HG02642 (cell line): Measurements from ENCODE around the gene RWDD2A.

ENCODE experiments used
- ATAC-seq: cut with Tn5 transposase; IDR thresholded peaks from one replicate; pipeline ENCODE4 v1.9.1; 2021; ENCODE audit warnings: mild to moderate bottlenecking; ENCODE audit not compliant: unreplicated experiment, poor library complexity

Gene RWDD2A

DNA sequence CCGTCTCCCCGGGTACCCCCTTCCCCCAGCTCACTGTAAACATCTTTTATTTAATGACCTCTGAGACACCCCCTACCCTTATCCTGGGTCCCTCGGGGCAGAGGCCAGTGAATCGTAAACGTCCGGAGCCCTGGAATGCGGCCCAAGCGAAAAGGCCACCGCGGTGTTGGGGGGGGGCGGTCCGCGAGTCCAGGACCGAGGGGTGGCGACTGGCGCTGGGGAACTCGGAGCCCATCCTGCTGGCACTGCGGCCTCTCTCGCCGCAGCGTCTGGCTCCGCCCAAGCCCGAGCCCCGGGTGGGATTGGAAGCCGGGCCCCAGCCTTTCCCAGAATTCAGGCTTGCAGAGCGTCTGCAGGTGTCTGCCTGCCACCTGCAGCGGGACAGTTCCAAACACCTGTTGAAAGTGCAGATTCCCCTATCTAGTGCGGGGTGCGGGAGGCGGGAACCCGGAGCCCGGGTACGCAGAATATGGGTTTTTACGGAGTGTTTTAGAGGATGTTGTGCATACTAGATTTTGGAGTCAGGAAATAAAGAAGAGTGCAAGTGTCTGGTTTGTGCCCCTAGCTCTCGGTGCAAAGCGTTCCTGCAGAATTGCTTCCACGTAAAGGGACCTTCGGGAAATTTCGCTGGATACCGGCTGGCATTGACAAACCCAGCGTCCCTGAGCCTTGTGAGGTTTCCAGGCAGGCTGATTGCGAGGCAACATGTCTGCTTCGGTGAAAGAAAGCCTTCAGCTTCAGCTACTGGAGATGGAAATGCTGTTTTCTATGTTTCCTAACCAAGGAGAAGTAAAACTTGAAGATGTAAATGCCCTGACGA lies 800 bp downstream of the RWDD2A start:
- ATAC-seq: peak; percentile 27

DNA sequence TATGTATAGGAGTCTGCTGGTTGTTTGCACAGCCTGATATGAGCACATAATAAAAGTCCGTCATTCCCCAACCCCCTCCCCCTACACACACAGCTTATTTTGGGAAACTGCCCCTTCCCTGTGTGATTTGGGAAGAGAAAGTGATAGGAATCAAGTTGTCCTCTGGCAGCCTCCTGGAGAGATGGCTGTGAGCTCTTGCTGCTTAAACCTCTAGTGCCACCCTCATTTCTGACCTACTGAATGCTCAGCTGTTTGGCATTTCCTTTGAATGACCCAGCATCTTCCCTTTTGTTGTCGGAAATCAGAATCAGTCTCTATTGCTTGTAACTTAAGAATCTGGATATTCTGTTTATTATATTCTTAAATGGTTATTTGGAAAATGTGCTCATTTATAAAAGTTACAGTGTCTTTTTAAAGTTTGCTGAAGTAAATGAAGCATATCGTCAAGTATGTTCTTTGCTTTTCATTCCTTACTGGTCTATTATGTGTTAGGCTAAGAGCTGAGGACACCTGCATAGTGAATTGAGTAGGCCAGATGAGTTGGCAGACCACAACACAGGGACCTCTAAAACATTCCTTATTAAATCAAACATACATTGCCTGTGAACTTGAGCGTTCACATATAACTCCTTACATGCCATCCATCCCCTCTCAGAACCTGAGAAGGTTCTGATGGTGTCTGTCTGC lies 5.5 kb downstream of the RWDD2A start:
- no peak for ATAC-seq

DNA sequence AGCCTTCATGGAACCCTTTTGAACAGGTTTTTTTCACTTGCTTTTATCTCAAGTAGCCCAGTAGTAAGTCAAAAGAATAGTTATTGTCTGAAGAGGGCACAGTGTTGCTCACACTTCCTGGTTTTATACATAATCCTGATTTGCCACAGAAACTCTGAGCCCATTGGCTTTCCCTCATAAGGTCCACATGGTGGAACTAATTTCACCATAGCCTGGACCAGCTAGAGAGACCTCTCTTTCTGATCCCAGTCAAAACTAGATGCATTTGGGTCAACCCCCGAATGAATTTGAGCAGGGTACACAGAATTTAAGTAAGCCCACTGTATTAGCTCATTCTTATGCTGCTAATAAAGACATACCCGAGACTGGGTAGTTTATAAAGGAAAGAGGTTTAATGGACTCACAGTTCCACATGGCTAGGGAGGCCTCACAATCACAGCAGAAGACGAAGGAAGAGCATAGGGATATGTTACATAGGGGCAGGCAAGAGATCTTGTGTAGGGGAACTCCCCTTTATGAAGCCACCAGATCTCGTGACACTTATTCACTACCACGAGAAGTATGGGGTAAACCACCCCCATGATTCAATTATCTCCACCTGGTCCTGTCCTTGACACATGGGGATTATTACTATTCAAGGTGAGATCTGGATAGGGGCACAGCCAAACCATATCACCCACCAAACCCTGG lies 6.2 kb downstream of the RWDD2A start:
- ATAC-seq: peak; percentile 52

DNA sequence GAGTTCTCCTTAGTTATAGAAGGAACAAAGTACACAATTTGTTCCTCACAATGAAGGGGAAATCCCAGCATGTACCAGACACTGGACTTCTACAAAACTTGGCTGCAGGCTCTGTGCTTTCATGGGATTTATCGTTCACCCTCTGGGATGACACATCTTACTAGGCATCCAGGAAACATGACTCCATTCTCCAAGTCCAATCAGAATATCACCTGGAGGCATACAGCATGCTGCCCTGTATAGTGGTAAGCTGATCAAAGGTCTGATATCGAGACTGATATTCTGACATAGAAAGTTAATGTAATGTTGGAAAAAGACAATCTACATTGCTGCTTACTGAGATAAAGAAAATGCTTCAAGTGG lies 6.7 kb downstream of the RWDD2A start:
- no peak for ATAC-seq

DNA sequence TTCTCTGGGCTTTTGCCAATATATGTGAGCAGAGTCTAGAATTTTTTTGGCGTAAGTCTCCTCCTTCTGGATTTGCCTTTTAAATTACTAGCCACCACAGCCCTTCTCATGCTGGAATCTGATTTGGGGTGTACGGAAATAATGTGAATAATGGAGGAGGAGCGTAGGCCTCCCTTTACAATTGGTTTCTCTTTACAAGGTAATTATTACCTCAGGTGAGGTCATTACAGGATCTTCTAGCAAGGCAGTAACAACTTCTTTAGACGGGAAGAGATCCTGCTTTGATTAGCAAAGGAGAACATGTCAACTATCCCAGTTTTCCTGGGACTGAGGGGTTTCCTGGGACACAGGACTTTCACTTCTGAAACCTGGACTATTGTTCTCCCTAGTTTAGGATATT lies 8.9 kb downstream of the RWDD2A start:
- ATAC-seq: no peak

DNA sequence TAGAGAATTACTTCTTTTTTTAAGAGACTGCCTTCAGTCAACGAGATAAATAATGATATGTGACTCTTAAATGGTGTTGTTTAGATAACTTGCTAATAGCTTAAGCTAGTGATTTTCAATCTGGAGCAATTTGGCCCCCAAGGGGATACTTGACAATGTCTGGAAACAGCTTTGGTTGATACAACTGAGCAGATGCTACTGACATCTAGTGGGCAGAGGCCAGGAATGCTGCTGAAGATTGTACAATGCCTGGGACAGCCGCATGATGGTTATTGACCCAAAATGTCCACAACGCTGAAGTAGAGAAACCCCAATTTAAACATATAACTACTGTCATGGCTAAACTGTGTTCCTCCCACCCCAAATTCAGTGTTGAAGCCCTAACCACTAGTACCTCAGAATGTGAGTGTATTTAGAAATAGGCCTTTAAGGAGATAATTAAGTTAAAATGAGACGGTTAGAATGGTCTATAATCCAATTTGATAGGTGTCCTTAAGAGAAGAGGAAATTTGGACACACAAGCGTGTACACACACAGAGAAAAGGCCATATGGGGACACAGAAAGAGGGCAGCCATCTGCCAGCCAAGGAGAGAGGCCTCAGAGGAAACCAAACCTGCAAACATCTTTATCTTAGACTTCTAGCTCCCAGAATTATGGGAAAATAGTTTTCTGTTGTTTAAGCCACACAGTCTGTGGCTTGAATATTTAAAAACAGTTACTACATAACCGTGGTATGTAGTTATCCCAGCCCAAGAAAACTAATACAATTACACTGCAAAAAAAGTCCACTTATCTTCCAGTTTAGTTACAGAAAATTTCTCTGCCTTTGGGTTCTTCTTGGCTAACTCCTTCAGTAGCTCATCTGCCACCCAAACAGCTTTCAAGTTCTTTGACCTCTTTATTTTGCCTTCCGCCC lies 22.2 kb downstream of the RWDD2A start:
- peak; percentile 99 for ATAC-seq

DNA sequence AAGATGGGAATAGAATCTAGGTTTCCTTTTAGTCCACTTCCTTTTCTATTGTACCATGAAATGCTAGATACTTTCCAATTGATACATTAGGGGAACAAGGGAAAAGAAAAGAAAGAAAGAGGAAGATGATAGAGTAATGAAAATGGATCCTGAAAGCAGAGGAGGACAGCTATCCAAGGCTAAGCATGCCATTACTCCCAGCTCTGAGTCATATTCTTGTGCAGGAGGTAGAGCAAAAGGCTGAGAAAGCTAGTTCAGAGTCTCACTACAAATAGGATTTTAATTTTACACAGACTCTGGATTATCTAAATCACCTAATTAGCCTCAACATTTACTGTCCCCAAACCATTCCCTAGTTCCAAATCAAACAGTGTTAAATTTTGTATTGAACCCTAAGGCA lies 23.6 kb downstream of the RWDD2A start:
- ATAC-seq: no peak

DNA sequence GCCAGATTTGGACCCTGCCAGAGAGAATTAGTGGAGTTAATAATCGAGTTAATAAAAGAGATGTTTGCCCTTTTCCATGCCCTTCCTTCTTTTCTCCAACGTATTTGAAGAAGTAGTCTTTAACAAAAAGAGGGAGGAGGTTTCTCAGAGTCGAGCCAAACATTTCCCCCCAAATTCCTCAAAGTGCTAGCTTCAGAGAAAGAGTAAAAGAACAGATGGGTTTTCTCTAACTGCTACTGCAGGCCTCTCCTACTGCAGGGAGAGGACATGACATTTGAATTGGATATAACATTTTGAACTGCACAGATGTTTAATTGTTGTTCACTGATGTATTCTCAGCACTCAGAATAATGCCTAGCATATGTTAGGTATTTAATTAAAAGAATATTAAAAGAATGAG lies 25.5 kb downstream of the RWDD2A start:
- ATAC-seq: no peak

DNA sequence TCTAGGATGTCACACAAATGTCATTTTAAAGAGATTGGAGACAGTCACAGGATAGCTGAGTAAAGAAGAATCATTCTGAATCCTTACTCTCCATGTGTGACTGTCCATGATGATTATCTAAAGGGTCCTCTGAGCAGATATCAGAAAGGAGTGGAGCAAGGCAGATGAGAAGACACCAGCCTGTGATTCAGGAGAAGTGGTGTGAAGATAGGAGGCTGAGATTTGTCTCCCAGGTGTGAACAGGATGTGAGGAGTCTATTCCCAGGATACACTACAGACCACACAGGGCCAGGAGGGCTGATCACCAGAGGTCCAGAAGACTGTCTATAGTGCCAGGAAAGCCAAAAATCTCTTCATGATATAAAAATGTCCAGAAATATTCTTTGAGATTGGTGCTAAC lies 27.0 kb downstream of the RWDD2A start:
- ATAC-seq: no peak

DNA sequence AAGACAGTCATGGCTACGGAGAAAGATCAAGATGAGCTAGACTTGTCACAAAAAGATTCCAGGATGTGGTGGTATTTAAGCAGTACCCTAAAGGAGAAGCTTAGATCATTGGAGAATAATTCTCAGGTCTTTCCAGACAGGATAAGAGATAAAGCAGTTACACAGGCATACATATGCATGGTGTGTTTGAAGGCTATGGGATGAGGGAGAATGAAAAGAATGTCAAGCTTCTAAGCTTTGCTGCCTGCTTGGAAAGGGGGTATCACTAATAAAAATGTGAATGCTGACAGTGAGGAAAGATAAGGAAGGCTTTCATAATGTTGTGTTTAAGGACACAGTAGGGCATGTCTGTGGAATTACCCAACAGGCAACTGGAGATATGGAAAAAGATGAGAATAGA lies 28.1 kb downstream of the RWDD2A start:
- no peak for ATAC-seq

DNA sequence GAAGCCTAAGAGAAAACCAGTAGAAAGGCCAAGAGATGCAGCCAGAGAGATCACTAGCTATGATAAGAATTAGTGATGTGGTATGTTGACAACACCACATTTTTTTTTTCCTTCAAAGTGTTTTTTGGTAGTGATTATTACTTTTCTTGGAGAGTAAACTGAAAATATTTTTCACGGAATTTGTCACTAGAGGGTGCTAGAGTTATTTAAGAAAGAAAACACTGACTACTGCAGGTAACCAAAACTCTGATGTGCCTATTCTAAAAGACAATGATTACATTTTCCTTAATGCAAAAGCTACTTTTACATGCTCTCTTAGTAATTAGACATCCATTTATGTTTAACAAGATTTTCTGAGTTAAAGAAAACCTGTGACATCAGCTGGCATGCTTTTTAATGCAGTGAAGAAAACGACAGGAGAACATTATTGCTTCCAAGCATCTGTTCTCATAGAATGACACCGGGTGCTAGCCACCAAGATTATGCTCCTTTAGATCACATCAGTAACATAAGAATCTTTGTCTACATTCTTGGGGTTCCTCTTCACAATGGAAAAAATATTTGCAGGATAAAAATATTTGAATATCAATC lies 28.8 kb downstream of the RWDD2A start:
- no peak for ATAC-seq

DNA sequence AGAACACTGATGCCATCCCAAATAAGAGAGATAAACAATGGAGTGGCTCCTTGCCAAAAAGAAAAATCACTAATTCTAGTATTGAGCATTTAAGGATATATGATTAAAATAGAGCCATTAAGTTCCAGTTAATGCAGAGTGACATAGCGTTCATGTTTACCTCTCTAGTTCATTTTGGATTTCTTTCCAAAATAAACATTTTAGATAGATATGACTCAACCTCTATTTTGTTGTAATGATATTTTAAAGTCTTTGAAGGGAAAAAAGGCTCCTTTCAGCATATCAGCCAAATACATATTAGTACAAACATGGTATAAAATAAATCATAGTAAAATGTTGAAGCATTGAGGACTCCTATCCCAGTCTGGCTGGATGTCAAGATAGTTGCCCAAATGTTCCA lies 33.4 kb downstream of the RWDD2A start:
- ATAC-seq: no peak

DNA sequence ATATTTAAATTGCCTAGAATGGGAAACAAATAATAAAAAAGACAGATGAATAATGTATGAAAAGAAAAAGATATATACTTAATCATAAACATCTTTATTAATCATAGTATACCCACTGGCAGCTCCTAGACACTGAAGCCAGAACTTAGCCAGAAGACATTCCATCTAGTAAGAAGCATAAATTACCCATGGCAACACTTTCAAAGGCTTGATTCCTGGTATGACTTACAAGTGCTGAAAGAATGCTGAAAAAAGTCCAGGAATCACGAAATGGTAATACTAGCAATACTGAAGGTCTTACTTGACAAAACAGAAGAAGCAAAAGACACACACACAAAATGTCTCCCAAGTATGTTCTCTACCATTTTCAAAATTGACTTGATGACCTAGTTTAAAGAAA lies 38.0 kb downstream of the RWDD2A start:
- ATAC-seq: no peak

DNA sequence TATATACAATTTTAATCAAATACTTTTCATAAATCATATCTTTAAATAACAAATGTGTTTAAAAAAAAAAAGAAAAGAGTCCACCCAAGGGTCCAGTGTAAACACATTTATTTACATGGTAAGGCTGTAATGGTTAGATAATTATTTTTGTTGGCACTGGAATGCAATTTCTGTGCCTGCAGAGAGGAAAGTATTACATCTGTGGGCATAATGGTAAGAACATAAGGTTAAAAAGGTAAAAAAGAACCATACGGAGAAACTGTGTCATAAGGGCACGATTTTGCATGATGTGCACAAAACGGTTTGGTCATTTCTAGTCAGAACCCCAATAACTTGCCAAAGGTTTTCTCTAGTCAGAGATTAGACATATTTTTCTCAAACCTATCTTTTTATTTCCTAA lies 54.3 kb downstream of the RWDD2A start:
- ATAC-seq: no peak
